Left forelimb (tissue), 1 donor: Measurements from ENCODE around the gene ANKRD39.

Experiments
- DNase-seq: peaks from one replicate; pipeline ENCODE4 v3.0.0-alpha.2; 2018; ENCODE audit warnings: low spot score

The ANKRD39 gene

DNA sequence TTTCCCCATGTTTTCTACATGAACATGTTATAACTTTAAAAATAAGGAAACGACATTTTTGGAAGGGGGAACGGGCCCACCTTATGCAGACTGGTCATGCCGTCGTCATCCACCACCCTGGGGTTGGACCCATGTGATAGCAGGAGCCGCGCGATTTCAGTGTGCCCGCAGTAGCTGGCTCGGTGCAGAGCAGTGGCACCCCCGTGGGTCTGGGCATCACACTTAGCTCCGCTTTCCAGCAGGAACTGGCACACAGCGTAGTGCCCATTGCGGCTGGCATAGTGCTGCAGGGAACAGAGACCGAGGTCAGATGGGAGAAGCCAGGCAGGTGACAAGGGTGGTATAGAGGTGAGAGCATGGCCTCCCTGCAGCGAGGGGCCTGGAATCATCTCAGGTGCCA lies 4.5 kb downstream of the ANKRD39 start:
- DNase-seq: no peak

DNA sequence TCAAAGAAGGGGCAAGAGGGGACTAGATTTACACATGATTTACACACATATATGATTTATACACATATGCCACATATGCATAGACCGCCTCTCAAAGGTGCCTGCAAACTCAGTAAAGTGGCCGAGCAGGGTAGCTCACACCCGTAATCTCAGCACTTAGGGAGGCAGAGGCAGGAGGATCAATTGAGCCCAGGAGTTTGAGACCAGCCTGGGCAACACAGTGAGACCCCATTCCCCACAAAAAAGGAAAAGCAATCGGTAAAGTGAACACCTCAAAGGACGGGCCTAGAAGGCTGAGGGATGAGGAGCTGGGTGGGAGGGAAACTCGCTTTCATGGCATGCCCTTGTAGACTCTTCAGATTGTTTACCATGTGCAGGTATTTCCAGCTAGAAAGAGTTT lies 5.1 kb downstream of the ANKRD39 start:
- DNase-seq: no peak

DNA sequence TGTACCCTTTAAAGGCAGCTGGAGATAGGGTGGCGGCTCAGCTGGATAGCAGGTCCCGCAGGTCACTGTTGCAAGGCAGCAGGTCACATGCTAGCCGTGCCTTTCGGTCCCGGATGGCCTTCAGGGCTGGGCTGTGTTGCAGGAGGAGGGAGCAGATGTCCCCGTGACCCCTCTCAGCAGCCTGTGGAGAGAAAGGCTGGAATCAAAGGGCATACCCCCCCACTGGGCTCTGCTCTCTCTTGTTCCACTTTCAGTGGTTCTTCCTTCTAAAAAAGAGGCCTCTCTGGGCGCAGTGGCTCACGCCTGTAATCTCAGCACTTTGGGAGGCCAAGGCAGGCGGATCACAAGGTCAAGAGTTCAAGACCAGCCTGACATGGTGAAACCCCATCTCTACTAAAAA lies 9.6 kb downstream of the ANKRD39 start:
- DNase-seq: no peak

DNA sequence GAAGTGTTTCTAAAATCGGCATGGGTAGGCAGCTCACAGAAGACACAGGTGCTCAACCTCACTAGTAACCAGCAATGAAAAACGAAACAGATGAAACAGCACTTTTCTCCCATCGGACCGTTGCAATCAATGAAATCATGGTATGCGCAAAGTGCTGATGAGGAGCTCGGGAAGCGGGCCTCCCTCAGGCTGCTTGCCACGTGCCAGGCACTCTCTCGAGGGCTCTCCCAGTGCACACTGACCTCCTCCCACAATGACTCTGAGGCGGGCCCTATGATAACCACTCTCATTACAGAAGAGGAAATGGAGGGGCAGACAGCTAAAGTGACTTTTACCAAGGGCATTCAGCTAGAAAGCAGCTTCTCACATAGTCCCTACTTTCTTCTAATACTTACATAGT lies 10.2 kb downstream of the ANKRD39 start:
- no peak for DNase-seq

DNA sequence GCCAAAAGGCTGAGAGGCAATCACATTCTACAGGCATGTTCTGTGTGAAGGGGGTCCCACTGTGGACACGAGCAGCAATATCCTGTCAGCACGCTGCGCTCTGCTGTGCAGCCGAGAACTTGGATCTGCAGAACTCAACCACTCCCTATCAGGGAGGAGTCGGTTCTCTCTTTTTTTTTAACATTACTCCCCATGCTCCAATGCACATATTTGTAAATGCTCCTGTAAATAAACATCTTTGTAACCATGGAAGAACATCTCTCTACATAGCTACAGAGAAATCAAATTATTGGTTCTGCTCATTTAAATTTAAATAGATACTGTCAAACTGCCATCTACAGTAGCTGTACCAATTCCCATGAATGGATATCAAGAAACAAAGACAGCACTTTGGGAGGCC lies 11.0 kb downstream of the ANKRD39 start:
- DNase-seq: no peak

DNA sequence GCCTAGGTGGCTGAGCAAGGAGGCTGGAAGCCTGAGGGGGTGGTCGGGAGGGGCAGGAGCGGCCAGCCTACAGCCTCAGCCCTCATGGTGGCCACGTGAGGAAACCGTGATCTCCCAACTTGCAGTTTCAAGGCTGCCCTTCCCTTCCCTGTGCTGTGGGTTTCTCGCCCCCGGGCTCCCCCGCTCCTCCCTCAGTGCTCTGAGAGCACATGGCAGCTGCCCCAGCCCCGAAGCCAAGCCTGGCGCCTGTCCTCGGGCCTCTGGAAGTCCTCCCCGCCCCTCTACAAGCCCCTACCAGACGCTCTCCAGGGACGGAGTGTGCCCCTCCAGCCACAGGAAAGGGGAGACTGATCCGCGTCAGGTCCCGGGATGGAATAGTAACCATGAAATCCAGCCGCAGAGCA lies 13.4 kb downstream of the ANKRD39 start:
- DNase-seq: no peak

DNA sequence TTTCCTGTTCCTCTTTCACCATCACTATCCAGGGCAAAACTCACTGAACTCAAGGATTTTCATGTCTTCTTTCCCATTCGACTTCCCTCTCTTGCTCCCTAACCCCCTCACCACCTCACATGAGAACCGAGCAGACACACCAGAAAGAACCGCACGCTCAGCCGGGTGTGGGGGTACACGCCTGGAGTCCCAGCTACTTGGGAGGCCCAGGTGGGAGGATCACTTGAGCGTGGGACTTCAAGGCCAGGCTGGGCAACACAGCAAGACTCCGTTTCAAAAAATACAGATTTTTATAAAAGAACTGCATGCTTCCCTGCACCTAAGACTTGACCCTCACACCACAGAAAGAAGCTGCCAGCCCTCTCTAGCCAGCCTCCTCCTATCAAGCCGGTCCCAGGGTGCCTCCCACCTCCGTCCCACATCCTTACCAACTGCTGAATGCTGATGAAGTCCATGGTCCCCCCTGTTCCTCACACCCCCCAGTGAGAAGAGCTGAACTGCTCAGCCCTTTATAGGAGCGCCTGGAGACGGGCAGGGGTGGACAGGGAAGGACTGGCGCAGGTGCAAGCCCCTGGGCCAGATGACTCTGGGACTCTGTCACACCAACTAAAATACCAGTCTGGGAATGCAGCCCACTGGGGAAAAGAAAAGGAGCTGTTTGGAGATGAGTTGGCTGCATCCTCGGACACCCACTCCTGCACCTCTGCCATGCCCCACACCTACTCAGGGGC lies 14.1 kb downstream of the ANKRD39 start, which contains the start of gene ANKRD23:
Gene ANKRD23, minus strand, starts transcription at position 484 of the 731 bp plus-strand sequence. Its CDS starts 29 bp downstream, at position 455.
- DNase-seq: no peak

DNA sequence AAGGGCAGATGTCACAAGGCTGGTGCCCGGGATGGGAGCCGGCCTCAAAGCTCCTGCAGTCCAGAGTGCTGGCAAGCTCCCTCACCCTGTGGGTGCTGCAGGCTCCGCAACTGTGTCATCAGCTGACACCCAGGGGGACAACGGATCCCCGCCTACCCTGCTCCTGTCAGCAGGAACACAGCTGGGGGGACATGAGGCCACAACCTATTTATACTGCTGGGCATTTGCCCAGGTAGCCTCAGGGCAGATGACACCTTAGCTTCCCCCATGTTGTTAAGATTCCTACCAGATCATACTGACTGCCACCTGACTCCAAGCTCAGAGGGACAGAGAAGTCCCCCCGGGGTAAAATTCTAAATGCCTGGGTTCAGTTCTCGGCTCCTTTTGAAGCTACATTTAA lies 15.2 kb downstream of the ANKRD39 start:
- DNase-seq: no peak

DNA sequence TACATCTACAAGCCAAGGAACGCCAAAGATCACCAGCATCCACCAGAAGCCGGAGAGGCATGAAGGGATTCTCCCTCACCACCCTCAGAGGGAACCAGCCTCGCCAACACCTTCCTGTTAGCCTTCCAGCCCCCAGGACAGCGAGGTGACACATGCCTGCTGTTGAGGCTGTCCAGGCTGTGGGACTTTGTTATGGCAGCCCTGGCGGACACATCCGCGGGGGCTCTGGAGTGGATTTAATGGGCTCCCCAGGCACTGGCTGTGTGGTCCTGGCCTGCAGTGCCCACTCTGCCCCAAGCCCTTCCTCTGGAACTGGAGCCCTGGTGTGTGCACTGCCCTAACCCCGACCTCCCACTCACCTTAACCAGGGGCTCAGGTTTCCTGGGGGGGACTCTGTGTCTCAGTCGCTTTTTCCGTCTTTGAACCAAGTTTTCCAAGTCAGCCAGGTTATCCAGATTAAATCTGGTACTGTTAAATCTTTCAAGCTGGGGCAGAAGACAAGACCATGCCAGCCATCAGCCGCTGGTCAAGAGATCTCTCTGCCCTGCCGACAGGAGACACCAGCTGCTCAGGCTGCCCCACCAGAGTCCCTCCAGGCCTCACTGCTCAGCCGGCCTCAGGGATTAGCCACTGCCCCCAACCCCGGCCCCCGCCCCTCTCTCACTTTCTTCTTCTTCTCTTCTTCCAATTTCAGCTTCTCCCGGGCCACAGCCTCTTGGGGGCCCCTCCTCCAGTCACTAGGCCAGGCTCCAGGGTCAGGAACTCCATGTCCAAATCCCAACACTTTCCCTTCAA lies 15.9 kb downstream of the ANKRD39 start:
- no peak for DNase-seq

DNA sequence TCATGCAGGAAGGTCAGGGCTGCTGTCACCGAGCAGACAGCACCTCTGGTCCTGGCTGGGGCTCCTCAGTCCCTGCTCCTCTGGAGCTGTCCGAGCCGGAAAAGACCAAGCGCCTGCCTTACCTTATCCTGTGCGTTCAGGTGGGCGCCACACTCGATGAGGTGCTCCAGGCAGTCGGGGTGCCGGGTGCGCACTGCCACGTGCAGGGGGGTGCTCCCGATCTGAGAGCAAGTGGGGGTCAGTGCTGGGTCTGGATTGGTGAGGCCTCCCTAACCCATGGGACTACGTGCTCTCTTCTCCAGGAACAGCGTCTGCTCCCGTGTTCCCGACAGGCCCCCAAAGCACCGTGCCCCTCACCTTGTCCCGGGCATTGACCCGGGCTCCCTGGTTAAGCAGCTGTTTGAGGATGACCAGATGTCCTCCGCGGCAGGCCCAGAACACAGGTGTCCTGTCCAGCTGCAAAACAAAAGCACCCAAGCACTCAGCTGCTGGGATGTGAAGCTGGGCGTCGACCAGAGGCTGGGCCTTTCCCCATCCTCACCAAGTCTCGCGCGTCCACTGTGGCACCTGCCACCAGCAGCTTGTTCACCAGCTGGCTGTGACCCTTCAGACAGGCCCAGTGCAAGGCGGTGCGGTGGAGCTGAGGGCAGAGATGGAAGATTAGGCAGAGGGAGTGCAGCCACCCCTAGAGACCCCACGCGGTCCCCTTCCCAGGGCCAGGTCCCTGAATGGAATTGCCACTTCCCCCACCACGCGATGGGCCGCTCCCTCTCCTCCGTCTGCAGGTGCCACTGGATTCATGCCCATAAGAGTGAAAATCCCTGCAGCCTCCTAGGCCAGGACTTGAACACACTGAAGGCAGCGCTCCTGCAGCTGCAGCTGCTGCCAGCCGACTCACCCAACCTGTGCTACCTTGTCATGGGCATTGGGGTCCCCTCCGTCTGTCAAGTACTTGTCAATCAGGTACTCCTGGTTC lies 17.7 kb downstream of the ANKRD39 start:
- no peak for DNase-seq

DNA sequence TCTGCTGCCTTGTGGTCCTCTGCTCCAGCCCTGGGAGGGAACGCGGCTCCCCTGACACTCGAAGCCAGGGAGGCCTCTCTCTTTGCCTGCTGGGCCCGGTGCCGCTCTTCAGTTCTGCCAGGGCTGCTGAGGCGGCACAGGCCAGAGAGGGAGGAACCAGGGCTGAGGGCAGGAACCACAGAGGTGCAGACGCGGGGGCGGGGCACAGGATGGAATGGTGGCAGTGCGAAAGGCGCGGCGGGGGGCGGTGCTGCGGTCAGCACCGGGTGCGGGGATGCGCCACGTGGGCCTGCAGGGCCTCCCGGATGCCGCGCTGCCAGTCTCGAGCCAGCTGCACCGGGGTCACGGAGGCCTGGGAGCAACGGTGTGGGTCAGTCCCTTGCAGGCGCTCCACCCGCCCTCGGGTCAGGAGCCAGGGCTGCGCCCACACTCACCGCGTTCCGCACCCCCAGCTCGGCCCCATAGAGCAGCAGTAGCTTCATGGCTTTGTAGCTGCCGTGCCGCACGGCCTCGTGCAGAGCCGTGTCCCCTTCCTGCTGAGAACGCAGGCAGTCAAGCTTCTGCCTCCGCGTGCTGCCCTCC lies 18.4 kb downstream of the ANKRD39 start:
- no peak for DNase-seq

DNA sequence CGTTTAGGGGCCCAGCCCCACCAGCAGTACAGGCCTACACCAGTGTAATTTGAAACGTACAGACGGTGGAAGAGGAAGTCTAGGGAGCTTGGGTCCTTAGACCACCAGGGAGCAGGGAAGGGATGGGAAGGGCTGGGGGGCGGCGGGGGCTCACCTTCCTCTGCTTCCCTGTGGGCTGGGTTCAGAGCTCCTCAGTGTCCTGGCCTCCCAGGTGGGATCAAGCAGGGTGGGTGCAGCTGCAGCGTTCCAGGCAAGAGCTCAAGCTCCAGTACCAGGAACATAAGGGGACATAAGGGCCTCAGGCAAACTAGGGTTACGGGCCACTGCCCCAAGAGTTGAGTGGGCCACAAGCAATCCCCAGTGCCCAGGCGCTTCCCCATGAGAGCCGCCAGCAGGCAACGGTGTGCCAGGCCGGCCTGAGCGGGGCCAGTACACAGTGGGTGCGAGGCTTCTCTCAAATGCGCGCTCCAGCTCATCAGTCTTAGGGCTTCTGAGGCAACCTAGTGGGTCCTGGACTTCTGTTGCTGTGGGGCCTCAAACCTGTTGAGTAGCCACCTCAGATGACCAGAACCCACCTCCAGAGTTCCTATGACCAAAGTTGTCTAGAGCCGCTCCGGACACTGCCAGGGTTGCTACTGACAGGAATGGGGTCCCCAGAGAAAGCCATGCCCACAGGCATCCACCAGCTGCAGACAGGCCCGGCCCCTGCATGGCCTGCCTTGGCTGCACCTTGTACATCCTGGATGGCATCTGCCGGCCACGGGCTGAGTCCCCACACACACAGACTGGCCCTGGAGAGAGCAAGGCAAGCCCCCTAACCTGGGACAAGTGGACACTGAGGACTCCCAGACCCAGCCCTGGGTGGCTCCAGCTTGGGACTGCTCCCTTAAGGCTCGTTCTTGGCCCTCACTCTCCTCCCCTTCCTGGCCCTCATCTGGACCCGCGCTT lies 19.2 kb downstream of the ANKRD39 start:
- DNase-seq: no peak

DNA sequence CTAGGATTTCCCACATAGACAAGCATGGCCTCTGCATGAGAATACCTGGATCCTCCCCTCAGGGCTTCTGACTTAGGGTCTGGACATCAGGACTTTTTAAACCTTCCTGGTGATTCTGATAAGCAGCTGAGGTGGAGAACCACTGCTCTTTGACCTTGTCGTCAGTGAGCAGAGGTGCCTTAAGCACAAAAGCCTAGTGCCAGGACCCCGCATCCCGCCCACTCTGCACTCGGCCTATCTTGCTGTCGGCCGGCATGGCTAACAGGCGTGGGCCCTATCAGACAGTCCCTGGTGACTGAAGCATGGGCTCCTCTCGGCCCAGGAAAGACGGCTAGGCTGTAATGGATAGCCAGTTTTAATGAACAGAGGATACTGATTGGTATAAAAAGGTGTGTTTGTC lies 20.2 kb downstream of the ANKRD39 start:
- DNase-seq: no peak

DNA sequence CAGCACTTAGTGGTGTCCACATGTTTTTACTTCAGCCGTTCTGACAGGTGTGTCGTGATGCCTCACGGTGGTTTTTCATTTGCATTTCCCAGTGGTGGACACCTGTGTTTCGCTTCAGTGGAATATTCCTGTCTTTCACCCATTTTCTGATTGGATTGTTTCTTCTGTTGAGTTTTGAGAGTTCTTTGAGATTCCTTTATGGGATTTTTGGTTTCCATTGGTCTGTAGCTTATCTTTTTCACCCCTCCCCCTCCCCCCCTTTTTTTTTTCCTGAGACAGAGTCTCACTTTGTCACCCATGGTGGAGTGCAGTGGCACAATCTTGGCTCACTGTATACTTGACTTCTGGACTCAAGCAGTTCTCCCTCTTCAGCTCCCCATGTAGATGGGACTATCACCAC lies 22.0 kb downstream of the ANKRD39 start:
- no peak for DNase-seq

DNA sequence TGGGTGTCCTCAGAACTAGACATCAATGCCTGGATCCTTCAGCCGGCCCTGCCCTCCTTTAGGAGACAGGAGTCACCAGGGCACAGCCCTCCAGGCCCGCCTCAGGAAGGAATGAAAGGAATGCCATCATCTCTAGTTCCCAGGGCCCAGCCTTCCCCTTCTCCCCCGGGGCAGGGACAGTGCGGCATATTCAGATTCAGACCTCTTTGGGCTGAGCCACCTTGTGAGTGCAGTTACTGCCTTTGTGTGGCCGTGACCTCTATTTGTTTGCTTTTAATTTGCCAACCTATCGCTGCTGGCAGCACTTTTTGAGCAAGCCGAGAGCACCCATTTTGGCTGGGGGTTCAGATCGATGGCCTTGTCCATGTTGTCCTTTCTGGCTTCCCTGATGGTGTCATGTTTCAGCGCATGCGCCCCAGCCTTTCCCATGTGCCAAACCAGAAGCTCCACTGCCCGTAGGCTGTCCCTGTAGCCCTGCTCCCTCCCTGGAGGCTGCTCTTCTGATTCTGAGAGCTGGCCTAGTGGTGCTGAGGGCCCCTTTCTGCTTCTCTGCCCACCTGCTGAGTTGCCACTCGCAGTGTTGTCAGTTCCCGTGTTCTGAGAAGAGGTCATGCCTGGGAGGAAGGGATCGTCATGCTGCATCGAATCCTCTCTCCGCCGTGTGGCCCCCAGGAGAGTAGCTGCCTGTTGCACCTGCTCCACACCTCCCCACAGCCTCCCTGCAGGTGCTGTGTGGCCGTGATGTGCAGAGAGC lies 24.9 kb downstream of the ANKRD39 start:
- DNase-seq: no peak

DNA sequence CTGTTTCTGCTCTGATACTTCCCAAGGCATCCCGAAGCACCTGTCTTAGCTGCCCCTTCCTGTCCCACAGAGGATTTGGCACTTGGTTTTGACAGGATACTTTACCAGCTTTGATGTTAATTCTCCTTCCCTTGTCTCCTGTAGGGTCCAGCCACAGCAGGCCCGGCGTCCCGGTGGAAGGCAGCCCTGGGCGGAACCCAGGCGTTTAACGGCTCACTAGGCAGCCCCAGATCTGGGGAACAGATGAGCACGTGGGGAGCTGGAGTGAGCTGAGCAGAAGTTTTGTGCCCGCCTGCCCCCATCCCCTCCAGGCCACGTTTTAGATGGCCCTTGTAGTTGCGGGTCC lies 25.4 kb downstream of the ANKRD39 start:
- no peak for DNase-seq

DNA sequence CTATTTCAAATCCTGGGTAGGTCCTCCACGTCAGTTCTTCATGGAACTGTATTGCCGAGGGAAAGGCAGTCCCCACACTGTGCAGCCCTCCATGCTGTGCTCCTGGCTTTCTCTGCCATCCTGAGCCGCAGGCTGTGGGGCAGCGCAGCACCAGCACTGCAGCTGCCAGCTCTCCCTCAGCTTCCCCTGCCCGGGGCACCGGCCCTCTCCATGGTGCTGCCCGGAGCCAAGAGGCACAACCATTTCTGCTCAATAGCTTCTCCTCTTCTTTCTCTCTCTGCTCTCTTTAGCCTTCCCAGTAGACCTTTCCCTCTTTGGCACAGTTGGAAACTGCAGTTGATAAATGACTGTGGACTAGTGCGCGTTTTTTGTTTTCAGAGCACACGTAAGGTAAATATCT lies 26.1 kb downstream of the ANKRD39 start:
- DNase-seq: no peak

DNA sequence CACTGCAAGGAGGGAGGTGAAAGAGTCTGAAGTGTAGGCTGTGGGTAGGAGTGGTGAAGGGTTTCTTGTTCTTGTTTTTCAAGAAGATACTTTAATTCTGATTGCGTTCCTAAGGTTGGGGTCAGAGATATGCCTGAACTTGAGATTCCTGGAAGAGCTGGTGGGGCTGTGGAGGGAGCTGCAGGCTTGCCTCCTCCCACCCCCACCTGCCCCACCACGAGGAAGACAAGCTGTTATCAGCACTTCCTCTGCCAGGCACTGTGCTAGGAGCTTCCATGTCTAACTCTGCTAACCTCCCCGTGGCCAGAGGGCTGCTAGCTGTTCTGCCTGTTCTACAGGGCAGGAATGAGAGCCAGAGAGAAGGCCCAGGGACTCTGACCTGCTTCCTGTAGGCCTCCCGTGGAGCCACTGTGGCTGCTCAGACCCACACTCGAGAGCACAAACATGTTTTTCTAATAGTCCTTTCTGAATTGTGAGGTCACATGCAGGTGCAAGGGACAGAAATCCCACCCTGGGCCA lies 27.7 kb downstream of the ANKRD39 start:
- no peak for DNase-seq

DNA sequence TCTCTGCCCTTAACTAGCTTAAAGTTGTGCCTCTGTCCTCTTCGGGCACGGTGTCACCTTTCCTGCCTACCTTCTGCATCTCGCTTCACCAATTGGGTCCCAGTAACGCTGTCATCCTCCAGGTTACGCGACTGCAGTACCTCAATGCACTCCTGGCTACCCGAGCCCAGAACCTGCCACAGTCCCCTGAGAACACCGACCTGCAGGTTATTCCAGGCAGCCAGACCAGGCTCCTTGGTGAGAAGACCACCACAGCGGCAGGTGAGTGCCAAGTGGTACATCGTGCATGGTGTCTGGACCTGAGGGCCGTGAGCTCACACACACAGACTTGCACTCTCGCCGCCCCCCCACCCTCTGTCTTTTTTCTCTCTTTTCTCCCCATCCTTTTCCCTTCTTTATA lies 28.9 kb downstream of the ANKRD39 start:
- no peak for DNase-seq

DNA sequence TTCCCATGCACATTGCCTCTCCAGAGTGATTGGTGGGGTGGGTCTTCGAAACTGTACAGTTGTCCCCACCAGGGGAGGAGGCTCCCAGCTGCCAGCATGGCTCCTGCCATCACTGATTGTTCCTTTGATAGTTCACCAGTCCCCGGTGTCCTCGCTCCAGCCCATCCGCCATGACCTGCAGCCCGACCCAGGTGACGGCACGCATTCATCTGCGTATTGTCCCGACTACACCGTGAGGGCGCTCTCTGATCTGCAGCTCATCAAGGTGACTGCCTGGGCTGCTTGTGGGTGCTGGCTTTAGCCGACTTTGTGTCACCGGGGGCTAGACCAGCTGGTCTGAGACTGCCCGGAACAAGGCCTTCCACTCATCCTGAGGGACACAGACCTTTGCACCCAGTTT lies 29.4 kb downstream of the ANKRD39 start:
- DNase-seq: no peak
